Stimulated activated CD4-positive, alpha-beta T cell treated with anti-CD3 and anti-CD28 coated beads, Interleukin-4, amount 100 ng/mL, for 24 hours (primary cell): ENCODE data around the gene GPR176.

Experiments
- DNase-seq: peaks from one replicate; pipeline ENCODE4 v3.0.0-alpha.2; 2020

The GPR176 gene

DNA sequence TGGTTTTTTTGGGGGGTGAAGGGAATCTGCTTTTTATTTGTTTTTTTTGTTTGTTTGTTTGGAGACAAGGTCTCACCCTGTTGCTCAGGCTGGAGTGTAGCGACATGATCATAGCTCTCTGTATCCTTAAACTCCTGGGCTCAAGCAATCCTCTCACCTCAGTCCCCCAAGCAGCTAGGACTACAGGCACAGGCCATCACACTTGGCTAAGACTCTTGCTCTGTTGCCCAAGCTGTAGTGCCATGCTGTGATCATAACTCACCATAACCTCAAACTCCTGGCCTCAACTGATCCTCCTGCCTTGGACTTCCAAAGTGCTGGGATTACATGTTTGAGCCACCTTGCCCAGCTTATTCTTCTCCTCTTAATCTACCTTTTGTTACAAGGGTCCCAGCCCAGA, 31.8 kb downstream of the GPR176 start:
- DNase-seq = no peak

DNA sequence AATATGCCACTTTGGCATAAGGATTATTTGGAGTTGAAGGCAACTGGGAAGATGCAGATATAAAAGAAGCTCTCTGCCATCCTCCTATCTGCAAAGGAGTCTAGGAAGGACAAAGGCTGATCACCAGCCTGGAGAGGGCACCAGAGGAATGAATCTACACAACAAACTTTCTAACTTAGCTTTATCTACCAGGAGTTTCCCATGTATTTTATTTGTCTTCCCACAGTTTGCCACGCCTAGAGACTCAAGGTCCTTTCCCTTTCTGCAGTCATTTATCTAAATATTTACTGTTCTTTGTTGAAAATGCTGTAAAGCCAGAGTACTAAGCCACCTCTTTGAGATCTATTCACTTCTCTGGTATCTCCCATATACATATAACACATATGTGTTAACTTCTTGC, 32.2 kb downstream of the GPR176 start:
- no peak for DNase-seq

DNA sequence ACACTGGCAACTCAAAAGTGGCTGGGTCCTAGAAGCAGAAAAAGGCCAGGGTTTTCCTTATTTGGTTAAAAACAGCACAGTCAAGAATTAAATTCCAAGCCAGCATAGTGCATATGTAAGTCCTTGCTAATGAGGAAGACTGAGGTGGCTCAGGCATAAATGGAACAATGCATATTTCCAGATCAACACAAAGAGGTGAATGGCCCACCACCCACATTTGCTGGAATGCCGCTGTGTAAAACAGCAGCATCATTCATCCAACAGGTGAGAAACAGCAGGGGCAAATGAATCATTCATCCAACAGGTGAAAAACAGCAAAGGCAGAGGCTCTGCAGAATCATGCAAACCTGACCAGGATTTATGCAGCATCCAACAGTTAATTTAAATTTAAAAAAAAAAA, 32.9 kb downstream of the GPR176 start:
- no peak for DNase-seq

DNA sequence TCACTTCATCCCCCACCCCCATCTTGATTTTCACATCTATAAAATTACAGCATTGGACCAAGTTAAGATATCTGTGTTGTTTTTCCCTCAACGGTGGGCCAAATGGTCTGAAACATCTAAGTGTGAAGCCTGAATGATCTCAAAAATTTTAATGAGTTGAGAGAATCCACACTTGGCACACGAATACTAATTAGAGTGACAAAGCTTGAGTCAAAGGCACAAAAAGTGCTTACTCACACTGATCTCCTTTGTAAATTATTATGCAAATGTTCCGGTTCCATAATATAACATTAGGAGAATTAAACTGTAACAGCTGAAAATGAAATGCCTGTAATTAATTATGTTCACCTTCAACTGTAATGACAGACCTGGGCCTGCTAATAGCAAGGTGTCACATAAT, 33.6 kb downstream of the GPR176 start:
- no peak for DNase-seq

DNA sequence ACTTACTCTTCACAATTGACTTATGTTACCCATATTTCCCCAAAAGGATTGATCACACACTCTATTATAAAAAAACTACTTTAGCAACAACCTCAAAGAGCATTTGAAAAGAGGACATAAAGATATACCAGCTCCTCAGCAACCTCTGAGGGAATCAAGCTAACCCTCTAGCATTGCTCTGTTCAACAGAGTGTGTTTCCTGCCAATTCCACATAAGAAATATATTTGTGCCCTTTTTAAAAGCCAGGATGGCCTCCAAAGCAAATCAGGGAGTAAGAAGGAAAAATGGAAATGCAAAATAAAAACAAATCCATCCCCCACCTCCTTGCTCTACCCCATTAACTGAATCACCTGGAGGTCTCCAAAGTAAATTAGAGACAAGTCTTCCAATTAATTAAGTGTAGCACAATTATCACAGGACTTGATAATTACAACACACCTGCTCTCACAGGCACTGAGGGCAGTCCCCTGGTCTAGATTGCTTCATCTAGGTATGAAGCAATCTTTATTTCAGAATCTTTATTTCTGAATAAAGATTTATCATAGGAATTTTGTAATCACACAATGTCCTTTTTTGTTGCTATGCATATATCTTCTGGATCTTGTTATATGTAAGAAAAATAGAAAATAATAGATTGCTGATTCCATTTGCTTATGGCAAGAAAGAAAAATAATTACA, 34.8 kb downstream of the GPR176 start:
- no peak for DNase-seq

DNA sequence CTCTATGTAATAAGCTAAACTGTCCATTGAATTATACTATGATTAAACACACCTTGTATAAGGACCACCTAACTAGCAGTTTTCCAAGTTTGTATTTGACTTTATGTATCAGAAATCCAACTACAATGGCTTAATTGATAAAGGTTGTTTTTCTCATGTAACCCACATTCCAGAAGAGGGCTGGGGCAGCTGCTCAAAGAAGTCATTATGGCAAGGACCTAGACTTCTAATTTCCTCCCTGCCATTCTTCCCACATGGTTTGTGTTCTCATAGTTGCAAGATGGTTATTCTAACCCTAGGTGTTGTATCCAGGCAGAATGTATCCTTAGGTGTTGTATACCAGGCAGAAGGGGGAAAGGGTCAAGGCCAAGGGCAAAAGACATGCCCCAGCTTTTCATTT, 35.7 kb downstream of the GPR176 start:
- DNase-seq = no peak

DNA sequence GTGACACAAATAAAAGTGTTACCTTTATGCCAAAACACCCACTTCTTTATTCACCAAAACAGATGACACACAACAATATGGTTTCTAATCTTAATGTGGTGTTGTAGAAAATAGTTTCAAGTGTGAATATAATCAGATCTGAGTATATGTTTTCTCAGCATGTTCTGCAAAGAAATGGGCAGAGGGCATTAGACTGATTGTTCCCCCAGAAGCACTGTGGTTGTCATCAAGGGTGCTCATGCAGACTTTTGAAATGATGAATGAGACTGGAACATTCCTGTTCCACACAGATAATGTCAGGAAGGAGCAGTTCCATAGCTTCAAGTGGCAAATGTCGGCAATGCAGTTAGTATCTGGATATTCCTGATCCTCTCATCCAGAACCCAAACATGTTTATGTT, 37.5 kb downstream of the GPR176 start:
- no peak for DNase-seq

DNA sequence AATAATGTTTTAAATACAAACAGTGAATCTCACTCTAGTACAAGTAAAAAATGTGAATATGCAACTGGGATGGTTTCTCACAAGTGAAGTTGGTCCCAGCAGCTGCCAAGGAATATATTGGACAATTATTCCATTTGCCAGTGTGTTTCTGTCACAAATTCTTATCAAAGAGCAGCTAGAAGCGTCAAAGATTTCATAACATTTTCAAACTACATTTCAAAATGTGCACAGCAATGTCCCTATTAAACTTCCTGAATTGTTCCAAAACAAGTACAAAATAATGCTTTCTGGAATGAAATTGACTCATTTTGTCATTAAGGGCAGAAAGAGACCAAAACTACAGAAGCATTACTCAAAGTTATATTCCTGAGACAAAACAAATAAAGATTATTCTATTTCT, 38.3 kb downstream of the GPR176 start:
- DNase-seq = no peak

DNA sequence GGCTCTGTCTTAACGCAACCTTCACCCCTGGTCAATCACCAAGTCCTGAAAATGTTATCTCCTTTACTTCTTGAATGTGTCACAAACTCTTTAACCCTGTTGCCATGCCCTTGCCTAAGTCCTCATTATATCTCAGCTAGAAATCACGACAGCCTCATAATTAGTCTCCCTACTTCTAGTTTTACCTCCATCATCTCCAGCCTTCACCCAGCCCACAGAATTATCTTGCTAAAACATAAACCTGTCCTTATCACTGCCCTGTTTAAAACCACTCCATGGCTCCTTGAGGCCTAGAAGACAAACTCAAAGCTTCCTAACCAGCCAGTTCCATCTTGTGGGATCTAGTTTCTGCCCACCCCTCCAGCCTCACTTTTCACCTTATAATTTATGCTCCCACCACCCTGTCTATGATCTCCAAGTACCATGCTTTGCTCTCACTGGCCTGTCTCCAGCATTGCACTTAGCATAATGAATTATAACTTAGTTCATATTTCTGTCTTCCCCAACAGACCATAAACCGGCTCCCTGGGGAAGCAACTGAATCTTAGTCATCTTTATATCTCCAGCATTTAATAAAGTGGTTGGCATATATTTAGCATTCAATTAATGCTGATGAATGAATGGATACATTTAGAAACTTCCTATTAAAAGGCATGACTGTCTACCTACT, 39.2 kb downstream of the GPR176 start:
- DNase-seq = no peak

DNA sequence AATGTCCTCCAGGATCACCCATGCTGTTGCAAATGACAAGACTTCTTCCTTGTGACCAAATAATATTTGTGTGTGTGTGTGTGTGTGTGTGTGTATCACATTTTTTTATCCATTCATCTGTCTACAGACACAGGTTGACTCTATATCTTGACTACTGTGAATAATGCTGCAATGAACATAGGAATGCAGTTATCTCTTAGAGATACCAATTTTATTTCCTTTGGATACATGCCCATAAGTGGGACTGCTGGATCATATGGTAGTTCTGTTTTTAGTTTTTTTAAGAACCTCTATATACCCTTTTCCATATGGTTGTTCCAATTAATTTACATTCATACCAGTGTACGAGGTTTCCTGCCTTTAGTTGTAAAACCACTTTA, 41.7 kb downstream of the GPR176 start:
- DNase-seq = no peak

DNA sequence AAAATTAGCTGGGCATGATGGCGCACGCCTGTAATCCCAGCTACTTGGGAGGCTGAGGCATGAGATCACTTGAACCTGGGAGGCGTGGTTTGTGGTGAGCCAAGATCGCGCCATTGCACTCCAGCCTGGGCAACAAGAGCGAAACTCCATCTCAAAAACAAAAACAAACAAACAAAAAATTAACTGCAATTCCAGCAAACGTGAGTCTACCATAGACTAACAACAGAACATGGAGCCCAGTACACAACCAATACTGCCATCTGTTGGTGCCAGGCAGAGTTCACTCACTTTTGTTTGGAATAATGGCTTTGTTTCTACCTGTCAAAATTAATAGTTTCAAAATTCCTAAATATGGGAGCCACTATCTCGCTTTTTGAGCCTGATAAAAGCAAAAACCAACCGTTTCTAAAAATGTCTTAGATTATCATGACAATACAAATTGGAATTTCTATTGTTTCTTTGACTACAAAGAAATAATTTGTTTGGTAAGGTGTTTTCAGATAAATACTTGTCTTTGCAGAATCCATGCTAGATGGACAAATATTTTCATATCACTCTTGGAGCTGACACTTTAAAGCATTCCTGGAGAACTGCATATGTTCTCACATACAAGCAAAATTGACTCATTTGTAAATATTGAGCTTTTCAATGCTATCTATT, 45.0 kb downstream of the GPR176 start:
- DNase-seq = peak; percentile 18

DNA sequence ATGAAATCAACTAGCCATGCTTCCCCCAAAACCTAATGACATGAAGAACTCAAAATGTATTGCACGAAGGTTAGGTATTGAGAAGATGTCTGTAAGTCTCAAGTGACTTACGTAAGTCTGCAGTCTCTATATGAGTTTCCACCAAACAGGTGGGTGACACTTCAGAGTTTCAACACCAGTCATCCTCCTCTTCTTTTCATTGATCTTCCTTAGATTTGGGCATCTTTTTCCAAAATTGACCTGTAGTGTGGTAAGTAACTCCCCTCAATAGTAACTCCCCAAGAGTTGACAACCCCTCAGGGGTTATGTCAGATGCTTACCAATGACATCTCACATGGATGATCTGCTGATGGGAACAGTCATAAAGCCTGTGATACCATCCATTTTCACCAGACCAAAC, 46.1 kb downstream of the GPR176 start:
- no peak for DNase-seq

DNA sequence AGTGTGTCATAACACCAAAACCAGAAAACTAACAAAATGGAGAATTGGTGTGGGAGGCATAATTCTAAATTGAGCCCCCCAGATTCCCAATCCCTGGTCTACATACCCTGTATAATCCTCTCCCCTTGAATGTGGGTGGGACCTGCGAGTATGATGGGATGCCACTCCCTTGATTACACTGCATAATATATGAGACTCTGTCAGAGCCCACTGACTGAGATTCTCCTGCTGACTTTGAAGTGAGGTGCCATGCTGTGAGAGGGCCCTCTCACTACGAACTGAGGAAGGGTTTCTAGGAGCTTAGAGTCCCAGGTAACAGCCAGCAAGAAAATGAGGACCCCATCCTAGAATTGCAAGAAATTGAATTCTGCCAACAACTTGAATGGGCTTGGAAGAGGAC, 49.5 kb downstream of the GPR176 start:
- DNase-seq = no peak

DNA sequence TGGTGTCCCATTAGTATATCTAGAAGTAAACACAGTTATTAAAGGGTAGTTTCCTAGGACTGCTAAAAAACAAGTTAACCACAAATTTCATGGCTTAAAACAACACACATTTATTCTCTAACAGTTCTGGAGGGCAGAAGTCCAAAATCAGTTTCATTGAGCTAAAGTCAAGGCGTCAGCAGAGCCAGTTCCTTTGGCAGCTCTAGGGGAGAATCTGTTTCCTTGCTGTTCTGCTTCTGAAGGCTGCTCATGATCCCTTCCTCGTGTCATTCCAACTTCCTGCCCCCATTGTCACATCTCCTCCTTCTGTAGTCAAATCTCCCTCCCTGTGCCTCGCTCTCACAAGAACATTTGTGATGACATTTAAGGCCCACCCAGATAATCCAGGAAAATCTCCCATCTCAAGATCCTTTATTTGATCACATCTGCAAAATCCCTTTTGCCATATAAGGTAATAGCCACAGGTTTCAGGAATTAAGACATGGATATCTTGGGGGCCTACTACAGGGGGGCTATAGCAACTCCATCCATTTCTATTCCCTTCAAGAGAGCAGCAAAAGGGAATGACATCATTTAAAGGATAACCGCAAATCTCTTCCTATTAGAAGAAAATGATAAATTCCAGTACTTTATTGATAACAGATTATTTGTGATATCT, 50.1 kb downstream of the GPR176 start:
- no peak for DNase-seq

DNA sequence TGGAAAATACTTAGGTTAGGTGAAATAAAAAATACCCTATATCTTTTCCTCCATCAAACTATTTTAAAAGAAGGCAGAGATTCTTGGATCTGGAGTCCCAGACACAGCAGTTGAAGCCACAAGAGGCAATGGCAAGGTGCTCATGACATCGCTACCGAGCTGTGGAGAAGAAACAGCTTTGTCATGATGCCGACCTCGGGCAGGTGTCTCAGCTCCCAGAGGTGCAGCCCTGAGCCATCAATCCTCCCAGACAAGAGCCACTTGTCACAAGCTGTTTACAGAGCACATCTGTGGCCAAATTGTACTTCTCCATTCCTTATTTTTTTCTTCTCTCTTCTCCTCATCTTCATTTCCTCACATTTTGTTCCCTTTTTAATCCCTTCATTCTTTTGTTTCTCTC, 50.8 kb downstream of the GPR176 start:
- DNase-seq = no peak

DNA sequence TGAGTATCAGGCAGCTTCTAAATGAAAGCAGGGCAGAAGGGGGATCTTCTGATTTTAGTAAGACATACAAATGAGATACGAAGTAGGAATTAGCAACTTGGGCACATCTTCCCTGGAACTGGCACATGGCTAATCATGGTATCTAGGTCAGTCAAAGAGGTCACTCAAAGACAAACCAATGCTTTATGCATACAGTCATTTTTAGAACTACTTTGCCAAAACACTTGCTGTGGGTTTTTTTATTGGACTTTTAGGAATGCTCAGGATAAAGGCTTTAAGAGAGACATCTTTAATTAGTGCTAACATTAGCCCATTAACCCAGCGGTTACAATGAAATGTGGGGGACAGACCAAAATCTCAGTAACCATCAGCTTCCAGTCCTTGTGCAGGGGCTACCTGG, 51.7 kb downstream of the GPR176 start:
- DNase-seq = no peak

DNA sequence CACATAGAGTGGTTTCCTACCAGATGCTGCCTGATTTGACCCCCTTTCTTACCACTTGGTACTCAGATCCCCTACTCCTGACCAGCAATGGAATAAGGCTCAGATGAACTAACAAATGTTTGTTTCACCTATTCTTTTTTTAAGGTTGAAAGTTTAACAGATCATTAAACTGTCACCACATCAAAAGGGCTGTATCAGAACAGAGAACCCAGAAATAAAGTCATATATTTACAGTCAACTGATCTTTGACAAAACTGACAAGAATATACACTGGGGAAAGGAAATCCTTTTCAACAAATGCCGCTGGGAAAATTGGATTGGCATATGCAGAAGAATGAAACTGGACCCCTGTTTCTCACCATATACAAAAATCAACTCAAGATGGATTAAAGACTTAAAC, 56.0 kb downstream of the GPR176 start:
- DNase-seq = no peak

DNA sequence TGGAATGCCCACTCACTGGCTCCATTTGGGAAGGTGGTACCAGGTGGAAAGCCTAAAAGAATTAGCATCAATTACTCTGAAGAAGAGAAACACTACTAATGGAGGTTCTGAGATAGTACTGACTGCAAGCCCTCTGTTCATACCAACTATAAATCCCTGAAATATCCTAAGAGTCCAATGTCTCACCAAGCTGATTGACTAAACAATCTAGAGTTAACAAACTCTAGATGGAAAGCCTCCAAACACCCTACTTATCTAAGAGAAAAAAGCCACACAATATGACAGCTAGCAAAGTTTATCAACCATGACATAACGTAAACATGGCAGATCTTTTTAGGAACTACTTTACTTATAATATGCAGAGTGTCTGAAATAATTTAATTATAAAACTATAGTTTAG, 59.2 kb downstream of the GPR176 start:
- no peak for DNase-seq

DNA sequence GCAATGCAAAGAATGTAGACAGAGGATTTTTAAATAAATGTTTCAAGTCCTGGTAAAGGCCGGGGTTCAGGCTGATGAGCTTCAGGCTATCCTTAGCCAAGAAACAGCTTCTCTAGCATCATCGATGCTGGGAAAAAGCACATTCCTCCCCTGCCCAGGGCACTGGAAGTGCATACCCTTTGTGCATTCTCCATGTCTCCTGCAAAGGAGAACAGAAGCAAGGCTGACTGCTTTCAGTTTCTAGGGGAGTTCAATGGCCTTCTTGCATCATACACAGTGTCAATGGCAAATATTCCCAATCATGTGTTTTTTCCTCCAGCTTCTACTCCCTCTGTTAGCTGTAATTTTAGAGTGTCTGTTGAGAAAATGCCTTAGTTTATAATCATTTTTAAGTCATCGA, 59.9 kb downstream of the GPR176 start:
- no peak for DNase-seq

DNA sequence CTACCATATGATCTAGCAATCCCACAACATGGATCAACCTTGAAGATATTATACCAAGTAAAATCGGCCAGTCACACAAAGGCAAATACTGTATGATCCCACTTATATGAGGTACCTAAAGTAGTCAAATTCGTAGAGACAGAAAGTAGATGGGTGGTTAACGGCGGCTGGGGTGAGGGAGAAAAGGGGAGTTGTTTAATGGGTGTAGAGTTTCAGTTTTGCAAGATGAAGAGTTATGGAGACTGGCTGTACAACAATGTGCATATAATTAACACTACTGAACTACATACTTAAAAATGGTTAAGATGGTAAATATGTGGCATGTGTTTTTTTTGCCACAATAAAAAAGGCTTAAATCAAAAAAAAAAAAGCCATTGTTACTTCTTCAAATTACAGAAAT, 60.4 kb downstream of the GPR176 start:
- DNase-seq = no peak

DNA sequence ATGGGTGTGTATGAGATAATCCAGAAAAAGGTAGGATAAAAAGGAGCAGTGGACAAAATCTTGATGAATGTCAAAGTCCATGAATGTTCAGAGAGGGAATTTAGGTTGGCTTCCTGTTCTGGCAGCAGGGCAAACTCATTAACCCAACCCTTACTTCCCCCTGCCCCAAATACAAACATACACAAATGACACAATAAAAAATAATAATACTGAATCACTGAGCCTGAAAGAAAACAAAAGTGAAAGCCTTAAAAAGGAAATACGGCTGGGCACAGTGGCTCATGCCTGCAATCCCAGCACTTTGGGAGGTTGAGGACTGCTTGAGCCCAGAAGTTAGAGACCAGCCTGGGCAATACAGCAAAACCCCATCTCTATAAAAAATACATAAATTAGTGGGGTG, 62.9 kb downstream of the GPR176 start:
- DNase-seq = no peak

DNA sequence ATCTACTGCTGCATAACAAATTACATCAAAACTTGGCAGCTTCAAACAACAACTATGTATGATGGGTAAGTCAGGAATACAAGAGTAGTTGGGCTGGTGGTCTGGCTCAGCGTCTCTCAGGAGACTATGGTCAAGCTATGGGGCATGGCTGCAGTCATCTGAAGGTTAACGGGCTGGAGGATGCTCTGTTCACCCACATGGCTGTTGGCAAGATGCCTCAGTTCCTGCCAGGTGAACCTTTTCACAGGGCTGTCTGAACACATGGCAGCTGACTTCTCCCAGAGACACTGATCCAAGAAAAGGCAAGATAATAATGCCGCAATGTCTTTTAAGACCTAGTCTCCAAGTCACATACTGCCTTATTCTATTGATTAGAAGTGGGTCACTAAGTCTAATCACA, 63.7 kb downstream of the GPR176 start:
- DNase-seq = no peak

DNA sequence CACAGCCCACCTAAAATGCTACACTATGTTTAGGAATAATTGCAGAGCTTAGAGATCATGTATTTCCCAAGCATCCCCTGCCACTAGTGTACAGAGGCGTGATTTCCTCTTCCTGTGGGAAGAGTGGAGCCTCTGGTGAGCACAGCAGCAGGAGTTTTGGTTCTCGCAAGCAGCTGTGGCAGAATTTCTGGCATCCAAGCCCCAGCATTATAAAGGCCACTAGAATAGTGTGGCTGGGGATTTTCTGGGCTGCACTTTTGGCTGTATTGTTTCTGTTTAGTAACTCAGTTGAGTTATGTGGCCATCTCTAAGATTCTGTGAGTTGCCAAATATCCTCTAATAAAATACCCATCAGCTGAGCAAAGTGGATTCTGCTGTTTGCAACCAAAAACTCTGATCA, 64.7 kb downstream of the GPR176 start:
- DNase-seq = no peak

DNA sequence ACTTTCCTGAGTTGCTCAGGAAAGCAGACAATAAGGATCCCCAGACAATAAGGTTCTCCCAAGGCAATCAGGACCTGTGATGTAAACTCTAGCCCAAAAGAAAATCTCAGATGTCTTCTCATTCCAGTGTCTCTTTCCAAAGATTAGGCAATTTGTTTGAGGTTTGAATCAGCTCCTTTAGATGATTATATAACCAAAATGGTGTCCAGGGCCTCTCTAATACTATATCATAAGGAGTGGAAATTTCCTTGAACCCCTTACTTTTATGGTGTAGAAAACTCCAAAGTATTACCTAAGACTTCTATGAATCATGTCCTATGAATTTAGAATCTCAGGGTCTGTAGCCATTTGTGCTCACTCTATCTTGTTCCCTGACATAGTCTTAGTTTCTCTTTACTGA, 65.9 kb downstream of the GPR176 start:
- DNase-seq = no peak
